H1 (cell line): ENCODE data around the gene SORD. TPM values are rescaled to one million over a fixed set of nuclear protein-coding genes. Genes with fewer than 3 reads are reported as not detected.

Experiments
- BACH1 ChIP-seq: IDR thresholded peaks from 2 replicates; pipeline ENCODE4 v1.6.1; 2012; ENCODE audit warnings: low read length, improper control_type of control experiment
- CHD1 ChIP-seq: IDR thresholded peaks from 2 replicates; pipeline ENCODE4 v1.6.1; 2012; ENCODE audit warnings: low read depth, low read length, improper control_type of control experiment
- CREB1 ChIP-seq: IDR thresholded peaks from 2 replicates; pipeline ENCODE4 v1.6.1; 2012; ENCODE audit warnings: inconsistent platforms
- CTCF ChIP-seq, 3 experiments: IDR thresholded peaks; 1 replicate in 2 of 3; 2 replicates in 1 of 3; pipeline versions ENCODE4 v1.5.1 to v1.6.1; 2011; ENCODE audit warnings: low read length in 3 of 3, mild to moderate bottlenecking in 3 of 3, inconsistent platforms in 2 of 3, low read depth in 1 of 3, moderate library complexity in 1 of 3; ENCODE audit not compliant: insufficient read depth in 1 of 3; ENCODE audit errors: control extremely low read depth in 1 of 3
- HDAC6 ChIP-seq: IDR thresholded peaks from one replicate; pipeline ENCODE4 v1.7.1; 2012; ENCODE audit warnings: low read depth, mild to moderate bottlenecking, inconsistent platforms, low read length, moderate library complexity
- KDM5A ChIP-seq: fragments of 200-600 bp; IDR thresholded peaks from 2 replicates; pipeline ENCODE4 v1.7.1; 2012; ENCODE audit warnings: mild to moderate bottlenecking, low read length, inconsistent platforms, mixed read lengths
- RAD21 ChIP-seq, 2 experiments: IDR thresholded peaks in 1 of 2; conservative IDR thresholded peaks in 1 of 2; 2 replicates each; pipeline ENCODE4 v1.6.1; 2011; ENCODE audit warnings: low read depth in 2 of 2, low read length in 2 of 2, improper control_type of control experiment in 1 of 2, inconsistent platforms in 1 of 2, mild to moderate bottlenecking in 1 of 2, moderate library complexity in 1 of 2
- RBBP5 ChIP-seq: IDR thresholded peaks from 2 replicates; pipeline ENCODE4 v1.7.1; 2012; ENCODE audit warnings: low read depth, mild to moderate bottlenecking, inconsistent platforms, low read length, moderate library complexity, borderline replicate concordance
- SP1 ChIP-seq: IDR thresholded peaks from 2 replicates; pipeline ENCODE4 v1.6.1; 2011; ENCODE audit warnings: low read depth, low read length
- polyA plus RNA-seq, 7 experiments: library from polyadenylated mRNA; depleted of rRNA in 3 of 7; stranded (reverse) in 5 of 7; unstranded in 2 of 7; fragments of >200 nt in 5 of 7; fragments of 200-250 nt in 2 of 7; gene quantifications; 1 replicate in 5 of 7; 2 replicates in 1 of 7; 4 replicates in 1 of 7; pipeline versions ENCODE4 v1.2.1 to v1.2.3, GENCODE V29; 2011 to 2013; ENCODE audit warnings: missing spikeins in 2 of 7, mixed read lengths in 2 of 7
- total RNA-seq: library from RNA; stranded (reverse); fragmentation: NEBNext Ultra II Directional; extraction: Animal tissue kit (Norgen Biotek cat#: 25700); gene quantifications from 2 replicates; pipeline ENCODE4 v1.2.1, GENCODE V29; 2021

The SORD gene
- total and polyA plus RNA-seq, 2 of the 8 experiments (the other 6 are each of a cell fraction or from before 2014, with no cell fraction given) = 52.6 to 75.8 TPM

GRCh38 chr15:45118131-45118588 lies 95.2 kb downstream of the SORD start (continued):
- peak; percentile 65 to 77 for TF ChIP-seq RAD21 (IDR thresholded peaks at IDR 0.05 in 1 of 2, conservative IDR thresholded peaks at IDR 0.05 in 1 of 2; ENCODE audit: low read depth in 2 of 2, low read length in 2 of 2)
- TF ChIP-seq CTCF (IDR thresholded peaks at IDR 0.05; ENCODE audit: control extremely low read depth in 1 of 3, insufficient read depth in 1 of 3, low read depth in 1 of 3, low read length in 3 of 3) = peak; percentile 99 to 100 (median 100)
- peak; percentile 59 for TF ChIP-seq CREB1
- TF ChIP-seq BACH1 = peak; percentile 88
- TF ChIP-seq HDAC6 = no peak
- no peak for TF ChIP-seq CHD1
- no peak for TF ChIP-seq KDM5A
- no peak for TF ChIP-seq RBBP5
- TF ChIP-seq SP1 = no peak
- TF ChIP-seq, all 59 proteins: peak for 10
